Adipose tissue (tissue), 3 donors: ENCODE measurements around the gene ENOX1. TPM values are rescaled to one million over a fixed set of nuclear protein-coding genes. Genes with fewer than 3 reads are reported as not detected.

Experiments used
- H3K27ac ChIP-seq: one replicate; pipeline ENCODE4 v1.5.1; 2013; ENCODE audit warnings: low read depth, low read length
- WGBS, 3 donors: extraction: QIAGEN DNeasy Blood & Tissue Kit; methylation state at CpG; one replicate each; pipeline ENCODE4 v1.1.7; 2013; 5-methylcytosine and 5-hydroxymethylcytosine counted together
- polyA plus RNA-seq, 3 donors: library from polyadenylated mRNA; stranded (reverse); fragments of 200-250 nt; gene quantifications; one replicate each; pipeline ENCODE4 v1.2.3, GENCODE V29; 2013
- donor health status: healthy with polysubstance abuse.
- donor health status: Bipolar disorder and iron deficiency.
- donor health status: healthy.

The ENOX1 gene
- polyA plus RNA-seq, 3 donors: 0.71 to 2.4 (median 2.4) TPM

DNA sequence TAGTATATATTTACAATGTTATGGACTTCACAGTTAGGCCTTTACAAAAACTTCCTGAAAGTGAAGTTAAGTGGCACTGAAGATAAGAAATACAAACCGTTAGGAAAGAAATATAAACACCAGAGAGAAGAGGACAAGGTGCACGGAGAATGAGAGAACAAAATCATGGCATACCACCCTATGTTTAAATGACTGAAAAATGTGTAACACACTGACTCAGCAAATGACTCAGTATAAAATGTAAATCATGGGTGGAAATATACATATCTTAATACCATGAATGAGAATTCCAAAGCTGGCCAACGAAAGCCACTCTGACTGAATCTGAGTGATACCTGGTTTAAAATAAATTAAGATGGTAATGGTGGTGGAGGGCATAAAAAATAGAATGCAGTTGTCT, 502.6 kb downstream of the ENOX1 start:
- 67 to 82% (median 76%) methylated on average over 3 of the region's 3 CpGs for WGBS, 3 donors
- H3K27ac ChIP-seq: no peak overlapping the region

DNA sequence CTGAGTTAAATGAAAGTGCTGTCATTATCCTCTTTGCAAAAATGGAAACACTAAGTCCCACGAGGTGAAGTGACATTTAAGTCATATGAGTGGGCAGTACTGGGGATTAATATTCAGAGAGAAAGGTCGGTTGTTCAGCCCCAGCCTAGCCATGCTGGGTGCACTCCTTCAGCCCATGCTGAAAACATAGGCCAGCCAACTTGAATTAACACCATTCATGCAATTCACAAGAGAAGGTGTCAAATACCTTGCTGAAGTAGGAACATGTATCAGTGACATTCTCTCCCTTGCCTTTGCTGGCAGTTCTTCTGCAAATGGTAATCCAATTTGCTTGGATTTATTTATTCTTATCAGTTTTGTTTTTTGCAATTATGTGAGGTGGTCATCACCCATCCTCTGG, 507.1 kb downstream of the ENOX1 start:
- no peak overlapping the region for H3K27ac ChIP-seq
- 55 to 78% (median 77%) methylated on average over 2 of the region's 2 CpGs for WGBS, 3 donors

DNA sequence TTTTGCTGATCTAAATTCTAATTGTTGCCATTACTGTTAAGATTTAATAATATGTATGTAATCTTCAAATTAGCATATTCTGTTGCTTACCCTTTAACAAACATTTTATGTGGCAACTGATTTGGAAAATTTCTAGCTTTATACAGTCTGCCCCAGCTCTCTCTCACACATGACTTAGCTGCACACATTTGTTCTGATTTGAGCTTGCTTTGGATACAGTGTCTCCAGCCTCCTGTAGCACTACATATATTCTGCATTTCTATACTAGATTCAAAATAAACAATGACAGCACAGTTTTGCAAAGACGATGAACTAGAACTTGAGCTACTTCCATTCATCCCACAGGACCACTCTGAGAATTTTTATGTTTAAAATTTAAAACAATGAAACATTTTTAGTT, 508.6 kb downstream of the ENOX1 start:
- no peak overlapping the region for H3K27ac ChIP-seq
- 71 to 84% (median 77%) methylated on average over 1 of the region's 1 CpG for WGBS, 3 donors

DNA sequence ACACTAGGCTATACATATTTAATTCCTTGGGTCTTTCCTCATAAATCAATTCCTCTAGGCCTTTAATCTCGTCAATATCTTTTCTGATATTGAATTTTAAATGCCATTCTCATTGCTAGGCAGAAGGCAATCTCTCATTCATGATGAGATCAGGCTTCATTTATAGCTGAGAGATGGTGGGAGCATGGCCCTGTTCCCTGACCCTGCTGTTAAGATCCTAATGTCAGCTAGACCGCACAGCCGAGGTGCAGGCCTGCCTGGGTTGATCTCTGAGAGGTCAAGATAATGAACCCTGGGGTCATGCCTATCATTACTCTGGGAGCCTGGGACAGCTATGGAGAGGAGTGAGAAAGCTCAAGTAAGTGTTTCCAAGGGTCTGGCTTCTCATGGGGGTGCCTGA, 509.6 kb downstream of the ENOX1 start:
- no peak overlapping the region for H3K27ac ChIP-seq
- 86 to 93% (median 90%) methylated on average over 3 of the region's 3 CpGs for WGBS, 3 donors

GRCh38 chr13:43274881-43275280, 511.9 kb downstream of the ENOX1 start:
- 58 to 75% (median 62%) methylated on average over 4 of the region's 4 CpGs for WGBS, 3 donors
- no peak overlapping the region for H3K27ac ChIP-seq

GRCh38 chr13:43273362-43273761, 513.4 kb downstream of the ENOX1 start:
- H3K27ac ChIP-seq: no peak overlapping the region
- 91 to 95% (median 94%) methylated on average over 2 of the region's 2 CpGs for WGBS, 3 donors

DNA sequence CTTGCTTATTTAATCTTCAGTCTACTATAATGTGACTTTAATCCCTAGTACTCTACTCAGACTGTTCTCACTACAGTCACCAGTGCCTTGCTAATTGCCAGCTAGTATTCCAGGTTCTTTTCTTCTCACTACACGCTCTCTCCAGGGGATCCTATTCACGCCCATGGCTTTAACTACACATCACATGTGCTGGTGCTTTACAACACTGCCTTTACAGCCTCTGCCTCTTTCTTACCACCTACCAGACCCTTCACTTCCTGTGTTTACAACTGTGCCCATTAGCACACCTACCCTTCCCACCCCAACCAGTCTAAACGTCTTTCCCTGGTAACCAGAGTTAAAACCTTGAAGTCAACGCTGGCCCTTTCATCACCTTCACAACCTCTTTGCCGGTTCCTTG, 513.9 kb downstream of the ENOX1 start:
- no peak overlapping the region for H3K27ac ChIP-seq
- WGBS, 3 donors: 74 to 81% (median 79%) methylated on average over 5 of the region's 5 CpGs

DNA sequence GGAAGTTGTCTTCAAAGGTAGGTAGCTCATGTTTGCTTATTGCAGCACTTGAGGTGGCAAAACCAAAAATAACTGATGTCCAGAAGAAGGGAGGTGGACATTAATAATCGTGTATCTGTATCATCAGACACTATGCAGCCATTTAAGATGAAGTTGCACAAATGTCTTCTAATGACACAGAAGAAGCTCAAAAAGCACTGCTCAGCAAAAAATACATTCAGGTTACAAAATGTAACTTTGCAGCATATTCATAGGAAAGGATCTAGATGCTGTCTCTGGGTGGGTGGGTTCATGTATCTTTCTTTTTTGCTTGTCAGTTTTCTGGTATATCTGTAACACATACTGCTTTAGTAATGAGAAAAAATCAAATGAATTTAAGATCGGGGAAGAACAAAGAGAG, 515.6 kb downstream of the ENOX1 start:
- no peak overlapping the region for H3K27ac ChIP-seq
- 94 to 98% (median 94%) methylated on average over 2 of the region's 2 CpGs for WGBS, 3 donors

GRCh38 chr13:43270130-43270830, 516.5 kb downstream of the ENOX1 start:
- WGBS, 3 donors: 78 to 94% (median 90%) methylated on average over 4 of the region's 4 CpGs
- no peak overlapping the region for H3K27ac ChIP-seq

- 24 to 64% (median 57%) methylated on average over 5 of the region's 5 CpGs for WGBS, 3 donors
- H3K27ac ChIP-seq: no peak overlapping the region
Measured at GRCh38 chr13:43269037-43269481, 517.7 kb downstream of the ENOX1 start.

GRCh38 chr13:43268632-43269031, 518.1 kb downstream of the ENOX1 start:
- H3K27ac ChIP-seq: no peak overlapping the region
- 46 to 70% (median 65%) methylated on average over 2 of the region's 2 CpGs for WGBS, 3 donors

DNA sequence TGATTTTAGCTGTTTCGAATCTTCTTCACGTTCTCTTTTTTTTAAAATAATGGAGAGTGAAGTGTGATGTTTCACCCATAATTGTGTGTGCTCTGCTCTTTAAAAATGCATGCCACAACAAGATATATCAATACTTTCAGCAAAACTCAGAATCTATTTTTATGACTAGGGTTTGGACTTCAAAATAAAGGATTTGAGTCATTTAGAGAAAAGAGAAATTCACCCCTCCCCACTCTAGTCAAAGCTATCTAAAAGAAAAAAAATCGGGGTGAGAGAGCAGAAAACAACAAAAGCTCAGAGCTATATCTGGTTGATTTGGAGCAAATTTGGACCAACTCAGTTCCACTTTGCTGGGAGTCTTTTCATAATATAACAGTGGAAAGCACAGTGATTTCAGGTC, 518.9 kb downstream of the ENOX1 start:
- WGBS, 3 donors: 79 to 89% (median 83%) methylated on average over 3 of the region's 3 CpGs

DNA sequence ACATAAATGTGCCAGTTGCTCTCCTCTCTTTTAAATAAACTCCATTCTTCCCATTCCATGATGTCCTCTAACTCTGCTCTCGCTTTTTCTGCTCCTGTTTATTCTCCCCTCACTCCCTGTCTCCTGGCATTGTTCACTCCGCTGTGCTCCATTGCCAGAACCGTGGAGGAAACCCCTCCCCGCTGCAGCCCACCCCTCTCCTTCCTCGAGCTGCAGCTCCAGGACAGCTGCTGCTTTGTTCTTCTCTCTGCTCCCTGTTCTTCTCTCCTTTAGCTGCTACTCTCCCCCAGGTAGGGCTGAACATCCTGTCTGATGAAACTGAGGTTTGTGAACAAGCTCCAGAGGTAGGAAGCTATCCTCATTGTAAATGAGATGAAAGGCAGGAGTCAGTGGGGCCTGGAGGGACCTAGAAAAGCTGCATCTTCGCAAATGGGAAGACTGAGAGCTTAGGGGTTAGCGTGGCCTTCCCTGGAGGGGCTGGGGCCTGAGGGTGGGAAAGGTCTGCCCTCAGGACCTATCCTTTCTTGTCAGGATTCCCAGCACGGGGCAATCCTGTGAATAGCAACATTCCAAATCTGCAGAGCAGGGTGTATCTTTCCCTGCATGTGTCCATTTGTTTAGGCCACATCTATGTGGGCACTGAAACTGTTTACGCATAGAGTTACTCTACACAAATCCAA, 519.7 kb downstream of the ENOX1 start:
- H3K27ac ChIP-seq: no peak overlapping the region
- 71 to 85% (median 76%) methylated on average over 9 of the region's 9 CpGs for WGBS, 3 donors

More for the DNA sequence above, 518.9 kb downstream of the ENOX1 start:
- H3K27ac ChIP-seq: no peak overlapping the region

DNA sequence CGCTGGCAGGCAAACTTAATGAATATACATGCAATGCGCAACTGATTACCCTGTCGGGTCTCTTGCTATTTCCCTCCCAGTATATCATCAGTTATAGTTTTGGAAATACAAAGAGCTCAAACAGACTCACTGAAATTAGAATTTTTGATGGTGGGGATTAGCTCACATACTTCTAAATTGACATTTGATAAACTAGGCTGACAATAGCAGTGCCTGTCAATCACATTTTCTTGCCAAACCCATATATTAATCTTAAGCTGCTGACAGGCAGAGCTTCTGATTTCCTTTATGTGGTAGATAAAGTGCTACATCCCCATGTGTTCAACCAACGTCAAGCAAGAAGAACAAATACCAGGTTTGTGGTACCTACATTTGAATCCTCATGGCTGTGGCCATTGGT, 521.7 kb downstream of the ENOX1 start:
- WGBS, 3 donors: 57 to 67% (median 63%) methylated on average over 4 of the region's 4 CpGs
- no peak overlapping the region for H3K27ac ChIP-seq

GRCh38 chr13:43264458-43264857, 522.3 kb downstream of the ENOX1 start:
- WGBS, 3 donors: 94 to 100% (median 100%) methylated on average over 1 of the region's 1 CpG

GRCh38 chr13:43263047-43263446, 523.7 kb downstream of the ENOX1 start:
- 65 to 91% (median 91%) methylated on average over 2 of the region's 2 CpGs for WGBS, 3 donors
- no peak overlapping the region for H3K27ac ChIP-seq

More at GRCh38 chr13:43264458-43264857, 522.3 kb downstream of the ENOX1 start:
- H3K27ac ChIP-seq: no peak overlapping the region

DNA sequence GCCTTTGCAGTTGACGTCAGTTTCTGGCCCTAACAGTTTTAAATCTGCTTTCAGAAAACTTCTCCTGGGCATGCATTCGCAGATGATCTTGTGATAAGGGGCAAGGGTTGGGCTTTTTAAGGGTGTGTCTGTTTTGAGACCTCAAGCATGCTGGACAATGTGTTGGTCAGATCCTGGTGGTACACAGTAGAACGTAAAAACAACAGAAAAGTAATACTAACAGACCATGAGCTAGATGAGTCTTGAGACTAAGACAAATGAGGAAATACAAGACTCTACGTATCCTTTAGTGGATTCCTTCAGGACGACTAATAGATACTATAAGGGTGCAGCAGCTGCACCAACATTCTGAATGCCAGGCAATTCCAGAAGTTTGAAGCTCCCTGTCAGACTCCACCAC, 525.8 kb downstream of the ENOX1 start:
- 83 to 90% (median 89%) methylated on average over 5 of the region's 5 CpGs for WGBS, 3 donors
- H3K27ac ChIP-seq: no peak overlapping the region

GRCh38 chr13:43258771-43259170, 528.0 kb downstream of the ENOX1 start:
- no peak overlapping the region for H3K27ac ChIP-seq
- 94 to 97% (median 96%) methylated on average over 1 of the region's 1 CpG for WGBS, 3 donors

- no peak overlapping the region for H3K27ac ChIP-seq
Measured at GRCh38 chr13:43257765-43258164, 529.0 kb downstream of the ENOX1 start.

- H3K27ac ChIP-seq: no peak overlapping the region
- 79 to 89% (median 87%) methylated on average over 5 of the region's 5 CpGs for WGBS, 3 donors
Measured at GRCh38 chr13:43251961-43252360, 534.8 kb downstream of the ENOX1 start.
